ENCODE data around the gene NTRK2. TPM values are rescaled to one million over a fixed set of nuclear protein-coding genes. Genes with fewer than 3 reads are reported as not detected.

NTRK2 gene
- total and polyA plus RNA-seq, 10 of the 15 experiments (the other 5 are each of a cell fraction or from before 2014, with no cell fraction given): 0.42 to 4.6 (median 0.65) TPM

DNA sequence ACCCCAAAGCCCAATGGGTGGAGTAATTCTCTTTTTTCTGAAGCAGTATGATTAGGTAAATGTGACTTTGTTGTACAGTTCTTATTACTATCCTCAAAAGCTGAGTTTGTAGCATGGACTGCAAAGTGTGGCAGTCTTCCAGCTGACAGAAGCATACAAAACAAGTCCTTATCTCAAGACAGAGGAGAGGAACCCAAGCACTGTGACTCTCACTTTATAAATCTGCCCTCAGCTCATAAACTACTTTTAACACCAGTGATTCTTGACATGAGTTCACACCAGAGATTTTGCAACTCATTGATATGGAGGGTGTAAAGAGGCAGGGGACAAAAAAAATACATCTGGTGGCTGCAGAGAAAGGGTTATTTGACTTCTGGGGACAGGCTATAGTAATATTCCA, 251.6 kb downstream of the NTRK2 start:
- ATAC-seq (no peak), DNase-seq (ENCODE audit: low read depth, low spot score) (no peak), FAIRE-seq (no peak)
- H3K36me3 ChIP-seq (ENCODE audit: control insufficient read depth in 2 of 2, insufficient read depth in 2 of 2, low read length in 1 of 2): no peaks in the 10 kb centered on the region
- no peaks in the 10 kb centered on the region for H4K20me1 ChIP-seq (ENCODE audit: control insufficient read depth, insufficient read depth)
- no peaks in the 10 kb centered on the region for H3K27me3 ChIP-seq (replicated peaks in 1 of 2; ENCODE audit: control insufficient read depth in 2 of 2, insufficient read depth in 2 of 2, low read length in 1 of 2)
- ChIA-PET CTCF (interaction anchor here (0.6 kb wide), 1 partner anchor 435 kb away, joined by 3 read pairs; no protein-coding TSS in a partner anchor), SMC1A (ENCODE audit: uncharacterized antibody, unreplicated experiment) (interaction anchor here (0.7 to 1.0 kb wide), 2 partner anchors 9 to 12 kb away, joined by 3 to 4 read pairs; no protein-coding TSS in a partner anchor), POLR2A (no interaction called here), RAD21 (ENCODE audit: unreplicated experiment) (no interaction called here)
- no peaks in the 10 kb centered on the region for H3K9me3 ChIP-seq (replicated peaks; ENCODE audit: control insufficient read depth, insufficient read depth, low read length)
- no peak overlapping the region for H3K4me3 ChIP-seq
- no TSS peak for BruUV-seq (replicated peaks)
- H3K9ac ChIP-seq (ENCODE audit: control insufficient read depth, insufficient read depth, low read length): no peak overlapping the region
- in situ Hi-C loops (cut with MboI) (no loop called here), intact Hi-C loops (cut with micrococcal nuclease; ENCODE audit: unreplicated experiment) (no loop called here)
- no peak overlapping the region for H3K27ac ChIP-seq (ENCODE audit: control insufficient read depth, insufficient read depth)
- H3K4me1 ChIP-seq (ENCODE audit: control insufficient read depth, insufficient read depth, low read length): no peaks in the 10 kb centered on the region
- no peak overlapping the region for H3K4me2 ChIP-seq (ENCODE audit: control insufficient read depth, insufficient read depth)
- H2AFZ ChIP-seq (ENCODE audit: control insufficient read depth, low read depth, low read length): no peak overlapping the region
- no peaks in the 10 kb centered on the region for H3K79me2 ChIP-seq (ENCODE audit: control insufficient read depth, insufficient read depth, low read length)
- TF ChIP-seq KAT2A (conservative IDR thresholded peaks at IDR 0.05; ENCODE audit: control insufficient read depth, low read depth, low read length): no peak

DNA sequence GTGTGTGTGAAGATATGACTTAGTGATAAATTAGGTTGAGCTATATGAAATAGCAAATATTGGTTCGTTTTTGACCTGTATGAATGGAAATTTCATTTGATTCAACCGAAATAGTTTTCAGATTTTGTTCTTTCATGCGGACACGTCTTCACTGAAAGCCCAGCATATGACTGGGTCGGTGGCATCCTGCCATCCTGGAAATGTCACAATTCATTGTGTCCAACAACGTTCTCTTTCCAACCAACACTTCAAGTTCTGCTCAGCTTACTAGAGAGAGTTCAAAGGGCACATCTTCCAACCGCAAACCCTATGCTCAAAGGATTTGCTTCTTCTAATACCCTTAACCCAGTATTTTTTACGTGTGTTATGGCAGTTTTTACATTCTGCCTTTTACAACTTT, 252.5 kb downstream of the NTRK2 start:
- Histone ChIP-seq H3K27ac (ENCODE audit: control insufficient read depth, insufficient read depth) (no peak overlapping the region), H3K79me2 (ENCODE audit: control insufficient read depth, insufficient read depth, low read length) (no peaks in the 10 kb centered on the region), H3K9me3 (replicated peaks; ENCODE audit: control insufficient read depth, insufficient read depth, low read length) (no peaks in the 10 kb centered on the region), H3K4me1 (ENCODE audit: control insufficient read depth, insufficient read depth, low read length) (no peaks in the 10 kb centered on the region), H2AFZ (ENCODE audit: control insufficient read depth, low read depth, low read length) (no peak overlapping the region), H4K20me1 (ENCODE audit: control insufficient read depth, insufficient read depth) (no peaks in the 10 kb centered on the region), H3K4me2 (ENCODE audit: control insufficient read depth, insufficient read depth) (no peak overlapping the region), H3K36me3 (ENCODE audit: control insufficient read depth in 2 of 2, insufficient read depth in 2 of 2, low read length in 1 of 2) (no peaks in the 10 kb centered on the region), H3K9ac (ENCODE audit: control insufficient read depth, insufficient read depth, low read length) (no peak overlapping the region), H3K4me3 (no peak overlapping the region), H3K27me3 (replicated peaks in 1 of 2; ENCODE audit: control insufficient read depth in 2 of 2, insufficient read depth in 2 of 2, low read length in 1 of 2) (no peaks in the 10 kb centered on the region)
- BruUV-seq (replicated peaks): no TSS peak
- TF ChIP-seq SREBF1 (IDR thresholded peaks at IDR 0.05; ENCODE audit: low read length): no peak
- no peak for TF ChIP-seq ZSCAN29 (IDR thresholded peaks at IDR 0.05)
- DNase-seq (ENCODE audit: low read depth, low spot score): no peak
- ATAC-seq: no peak
- in situ Hi-C loops (cut with MboI) (no loop called here), intact Hi-C loops (cut with micrococcal nuclease; ENCODE audit: unreplicated experiment) (no loop called here)
- ChIA-PET CTCF (no interaction called here), SMC1A (ENCODE audit: uncharacterized antibody, unreplicated experiment) (interaction anchor here (0.7 to 1.2 kb wide), 3 partner anchors 9 to 14 kb away, joined by 3 to 4 read pairs (median 3); no protein-coding TSS in a partner anchor), POLR2A (no interaction called here), RAD21 (ENCODE audit: unreplicated experiment) (no interaction called here)
- 20% methylated on average over 8 of the region's 8 CpGs for WGBS (ENCODE audit: insufficient coverage, insufficient replicate concordance, low lambda C conversion rate, missing lambda C conversion rate)
- FAIRE-seq: no peak
